SK-N-MC (cell line): ENCODE results near the gene CYTH2.
A peak's percentile ranks its signal among the peaks of the same experiment; 100 is the strongest.

ENCODE experiments used
- DNase-seq: peaks from one replicate; pipeline ENCODE4 v3.0.0-alpha.2; 2011; ENCODE audit warnings: low read depth, low spot score
- H3K27ac ChIP-seq: fragments of 200-600 bp; sonication (generic); 2 replicates; pipeline ENCODE4 v1.5.1; 2016; ENCODE audit warnings: mixed run types
- H3K36me3 ChIP-seq: fragments of 200-600 bp; sonication (generic); 2 replicates; pipeline ENCODE4 v1.6.1; 2017; ENCODE audit warnings: antibody characterized with exemption, low read length, mixed read lengths; ENCODE audit not compliant: insufficient read depth
- H3K4me3 ChIP-seq: fragments of 200-600 bp; sonication (generic); 2 replicates; pipeline ENCODE4 v1.5.1; 2016
- H3K9ac ChIP-seq: fragments of 200-600 bp; sonication (generic); 2 replicates; pipeline ENCODE4 v1.8.0; 2017; ENCODE audit warnings: mixed run types, mixed read lengths; ENCODE audit not compliant: insufficient read length
- H3K9me3 ChIP-seq: fragments of 200-600 bp; sonication (generic); 2 replicates; pipeline ENCODE4 v1.6.1; 2017; ENCODE audit warnings: low read depth, mild to moderate bottlenecking, antibody characterized with exemption, low read length, moderate library complexity, mixed read lengths
- EZH2 ChIP-seq: fragments of 200-600 bp; sonication (generic); IDR thresholded peaks from one replicate; pipeline ENCODE4 v1.6.1; 2017; ENCODE audit warnings: antibody characterized with exemption
- FOXP2 ChIP-seq: optimal IDR thresholded peaks from 2 replicates; pipeline ENCODE3; 2011; ENCODE audit warnings: mild to moderate bottlenecking, moderate library complexity; ENCODE audit not compliant: insufficient read depth; ENCODE audit errors: extremely low read length, control extremely low read depth
- POLR2AphosphoS5 ChIP-seq: IDR thresholded peaks from 2 replicates; pipeline ENCODE4 v1.6.1; 2012; ENCODE audit warnings: mild to moderate bottlenecking, low read depth, low read length, borderline replicate concordance

The CYTH2 gene

GRCh38 chr19:48502350-48503018 is 33.3 kb downstream of the CYTH2 start:
- no peak overlapping the region for H3K9ac ChIP-seq
- no peak for DNase-seq
- no peak for TF ChIP-seq FOXP2
- peak overlapping the region; percentile 67 for H3K4me3 ChIP-seq
- no peaks in the 10 kb centered on the region for H3K9me3 ChIP-seq
- H3K27ac ChIP-seq, result no peak overlapping the region
- H3K36me3 ChIP-seq, result no peaks in the 10 kb centered on the region

- no peak overlapping the region for H3K27ac ChIP-seq
- H3K9me3 ChIP-seq, result no peaks in the 10 kb centered on the region
- TF ChIP-seq FOXP2 (no peak), EZH2 (no peak), POLR2AphosphoS5 (no peak)
- no peak overlapping the region for H3K9ac ChIP-seq
- no peaks in the 10 kb centered on the region for H3K36me3 ChIP-seq
- H3K4me3 ChIP-seq, result no peak overlapping the region
- no peak for DNase-seq
Measured at GRCh38 chr19:48506138-48506733, 37.1 kb downstream of the CYTH2 start.

GRCh38 chr19:48507911-48508439 is 38.8 kb downstream of the CYTH2 start:
- H3K9ac ChIP-seq, result no peak overlapping the region
- H3K9me3 ChIP-seq, result no peaks in the 10 kb centered on the region
- TF ChIP-seq POLR2AphosphoS5, result no peak
- no peak for TF ChIP-seq FOXP2
- TF ChIP-seq EZH2, result no peak
- H3K27ac ChIP-seq, result no peak overlapping the region
- H3K4me3 ChIP-seq, result no peak overlapping the region
- no peak for DNase-seq
- no peaks in the 10 kb centered on the region for H3K36me3 ChIP-seq

- Histone ChIP-seq H3K36me3 (no peaks in the 10 kb centered on the region), H3K9ac (no peak overlapping the region), H3K9me3 (no peaks in the 10 kb centered on the region), H3K27ac (no peak overlapping the region), H3K4me3 (no peak overlapping the region)
- DNase-seq, result no peak
- TF ChIP-seq POLR2AphosphoS5 (no peak), FOXP2 (no peak), EZH2 (no peak)
Measured at GRCh38 chr19:48508729-48509411, 39.7 kb downstream of the CYTH2 start.

- no peak overlapping the region for H3K9ac ChIP-seq
- TF ChIP-seq FOXP2, result no peak
- DNase-seq, result no peak
- no peak overlapping the region for H3K4me3 ChIP-seq
- H3K36me3 ChIP-seq, result no peaks in the 10 kb centered on the region
- no peak overlapping the region for H3K27ac ChIP-seq
- H3K9me3 ChIP-seq, result no peaks in the 10 kb centered on the region
Measured at GRCh38 chr19:48509467-48510194, 40.5 kb downstream of the CYTH2 start.

- Histone ChIP-seq H3K4me3 (peak overlapping the region; percentile 67), H3K36me3 (no peaks in the 10 kb centered on the region), H3K9me3 (no peaks in the 10 kb centered on the region), H3K27ac (no peak overlapping the region), H3K9ac (no peak overlapping the region)
- TF ChIP-seq POLR2AphosphoS5 (no peak), FOXP2 (no peak), EZH2 (no peak)
- DNase-seq, result no peak
Measured at GRCh38 chr19:48510421-48511268, 41.5 kb downstream of the CYTH2 start.

GRCh38 chr19:48511321-48511731 is 42.2 kb downstream of the CYTH2 start:
- DNase-seq, result no peak
- Histone ChIP-seq H3K9me3 (no peaks in the 10 kb centered on the region), H3K36me3 (no peaks in the 10 kb centered on the region), H3K9ac (no peak overlapping the region), H3K4me3 (no peak overlapping the region), H3K27ac (no peak overlapping the region)
- no peak for TF ChIP-seq FOXP2
- no peak for TF ChIP-seq POLR2AphosphoS5
- TF ChIP-seq EZH2, result no peak
